Lung (tissue), 13 donors: ENCODE measurements around the gene XIST. TPM values are rescaled to one million over a fixed set of nuclear protein-coding genes. Genes with fewer than 3 reads are reported as not detected.
"Not testable (repeated sequence)": the region's sequence is repeated elsewhere in the genome, so short reads cannot be mapped to it uniquely, and the experiment has no call there.

ENCODE experiments used
- ATAC-seq: fragments of 200-7000 bp; cut with Tn5 transposase; one replicate; pipeline ENCODE4 v1.9.1; 2020; ENCODE audit warnings: moderate number of reproducible peaks; ENCODE audit not compliant: insufficient read depth, low FRiP score
- DNase-seq, 3 donors: peaks; one replicate each; pipeline ENCODE4 v3.0.0-alpha.2; 2013 to 2017
- H3K27ac ChIP-seq, 2 donors: one replicate each; pipeline ENCODE4 v1.5.1; 2013; ENCODE audit warnings: mild to moderate bottlenecking in 2 of 2, moderate library complexity in 2 of 2, control low read depth in 1 of 2, inconsistent platforms in 1 of 2, low read depth in 1 of 2, low read length in 1 of 2
- H3K27me3 ChIP-seq, 3 donors: one replicate each; pipeline ENCODE4 v1.5.1; 2013; ENCODE audit warnings: low read length in 2 of 3; ENCODE audit not compliant: control insufficient read depth in 3 of 3, insufficient read depth in 3 of 3
- H3K36me3 ChIP-seq, 4 donors: one replicate each; pipeline ENCODE4 v1.5.1; 2013; ENCODE audit warnings: low read length in 4 of 4, mild to moderate bottlenecking in 1 of 4, moderate library complexity in 1 of 4; ENCODE audit not compliant: control insufficient read depth in 4 of 4, insufficient read depth in 4 of 4
- H3K4me1 ChIP-seq, 5 donors: one replicate each; pipeline ENCODE4 v1.5.1; 2013; ENCODE audit warnings: low read length in 5 of 5, mild to moderate bottlenecking in 2 of 5, moderate library complexity in 1 of 5; ENCODE audit not compliant: control insufficient read depth in 5 of 5, insufficient read depth in 5 of 5
- H3K4me3 ChIP-seq: one replicate; pipeline ENCODE4 v1.5.1; 2013; ENCODE audit warnings: mild to moderate bottlenecking, control low read depth, moderate library complexity
- H3K9ac ChIP-seq, 2 donors: one replicate each; pipeline ENCODE4 v1.5.1; 2013; ENCODE audit warnings: low read length in 2 of 2, control low read depth in 1 of 2; ENCODE audit not compliant: insufficient read depth in 1 of 2
- H3K9me3 ChIP-seq, 4 donors: one replicate each; pipeline ENCODE4 v1.5.1; 2013; ENCODE audit warnings: low read length in 3 of 4, mild to moderate bottlenecking in 1 of 4, moderate library complexity in 1 of 4; ENCODE audit not compliant: control insufficient read depth in 4 of 4, insufficient read depth in 3 of 4
- CTCF ChIP-seq: IDR thresholded peaks from 2 replicates; pipeline ENCODE4 v1.5.1; 2012; ENCODE audit warnings: mild to moderate bottlenecking; ENCODE audit errors: control extremely low read depth, extremely low read depth
- WGBS, 2 donors: extraction: QIAGEN DNeasy Blood & Tissue Kit; methylation state at CpG; one replicate each; pipeline ENCODE4 v1.1.7; 2013; 5-methylcytosine and 5-hydroxymethylcytosine counted together
- polyA plus RNA-seq, 2 donors: library from polyadenylated mRNA; stranded (reverse); fragments of 200-250 nt; gene quantifications; one replicate each; pipeline ENCODE4 v1.2.1, GENCODE V29; 2013
- small RNA-seq: library from RNA; depleted of rRNA; stranded (forward); fragments of <200 nt; gene quantifications from one replicate; pipeline ENCODE3, GENCODE V24; 2014; ENCODE audit warnings: low replicate concordance
- total RNA-seq, 2 donors: library from RNA; depleted of rRNA in 1 of 2; stranded (reverse); fragments of >200 nt in 1 of 2; gene quantifications; one replicate each; pipeline ENCODE4 v1.2.1, GENCODE V29; 2014 to 2021
- donor health status: control.
- donor health status: control.
- donor health status: Bipolar disorder and iron deficiency.
- donor health status: healthy.
- donor health status: DM: yes; HTN: yes; CAD: no.

XIST gene
- total and polyA plus RNA-seq, 4 donors, result 0.05 to 615 (median 230) TPM

- TF ChIP-seq CTCF, result no peak
- Histone ChIP-seq H3K9me3 (peaks cover 0 to 2% (median 0%) of the 10 kb centered on the region in 4 donors), H3K4me3 (no peak overlapping the region), H3K27ac (no peak overlapping the region), H3K36me3 (no peaks in the 10 kb centered on the region), H3K27me3 (peaks cover 0 to 10% (median 0%) of the 10 kb centered on the region in 3 donors), H3K4me1 (no peaks in the 10 kb centered on the region), H3K9ac (no peak overlapping the region)
- ATAC-seq (no peak), DNase-seq (no peak)
- WGBS, 2 donors, result 52 to 63% methylated on average over 3 of the region's 3 CpGs
Observed at GRCh38 chrX:73799888-73800287, 52.6 kb downstream of the XIST start.

GRCh38 chrX:73792511-73792910 lies 60.0 kb downstream of the XIST start:
- H3K36me3 ChIP-seq, H3K9me3 ChIP-seq, H3K27me3 ChIP-seq, H3K9ac ChIP-seq, DNase-seq, H3K27ac ChIP-seq, H3K4me1 ChIP-seq, H3K4me3 ChIP-seq, ATAC-seq: not testable (repeated sequence)
- 91 to 97% methylated on average over 8 of the region's 8 CpGs for WGBS, 2 donors

GRCh38 chrX:73785493-73785892 lies 67.0 kb downstream of the XIST start:
- H3K27me3 ChIP-seq, result peaks cover 0 to 16% (median 2%) of the 10 kb centered on the region in 3 donors
- no peaks in the 10 kb centered on the region for H3K4me1 ChIP-seq
- DNase-seq, result no peak
- H3K36me3 ChIP-seq, result no peaks in the 10 kb centered on the region
- no peaks in the 10 kb centered on the region for H3K9me3 ChIP-seq
- H3K27ac ChIP-seq, result no peak overlapping the region
- WGBS, 2 donors, result 15 to 47% methylated on average over 1 of the region's 1 CpG
- no peak overlapping the region for H3K9ac ChIP-seq
- no peak for ATAC-seq
- H3K4me3 ChIP-seq, result no peak overlapping the region
- TF ChIP-seq CTCF, result no peak

Small RNA genes lying within 50 kb of the gene (small RNA-seq; reads per million reads assigned to genes)
- not detected for gene RF01880
